Measurements from ENCODE around the gene METTL23. TPM values are rescaled to one million over a fixed set of nuclear protein-coding genes. Genes with fewer than 3 reads are reported as not detected.
"Not testable (repeated sequence)": the region's sequence is repeated elsewhere in the genome, so short reads cannot be mapped to it uniquely, and the experiment has no call there.

METTL23 gene
- total RNA-seq, 1 donor from 2014 or later: 28.2 TPM

DNA sequence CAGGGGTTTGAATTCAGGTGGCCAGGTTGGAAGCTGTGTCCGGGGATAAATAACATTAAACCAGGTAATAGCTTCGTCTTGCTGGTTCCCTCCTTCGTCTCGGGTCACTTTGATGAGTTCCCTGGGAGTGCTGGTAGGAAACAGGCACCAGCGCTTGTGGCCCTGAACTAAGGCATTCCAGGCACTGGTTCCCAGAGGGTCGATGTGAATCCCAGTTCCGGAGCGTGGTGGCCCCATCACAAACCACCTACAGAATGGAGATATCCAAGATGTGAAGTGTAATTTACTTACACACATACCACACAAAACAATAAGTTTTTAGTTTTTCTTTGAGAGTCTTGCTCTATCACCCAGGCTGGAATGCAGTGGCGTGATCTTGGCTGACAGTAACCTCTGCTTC, 2.8 kb upstream of the METTL23 start:
- DNase-seq (ENCODE audit: low spot score, unreplicated experiment): no peak
- TF ChIP-seq, protein P1, sequence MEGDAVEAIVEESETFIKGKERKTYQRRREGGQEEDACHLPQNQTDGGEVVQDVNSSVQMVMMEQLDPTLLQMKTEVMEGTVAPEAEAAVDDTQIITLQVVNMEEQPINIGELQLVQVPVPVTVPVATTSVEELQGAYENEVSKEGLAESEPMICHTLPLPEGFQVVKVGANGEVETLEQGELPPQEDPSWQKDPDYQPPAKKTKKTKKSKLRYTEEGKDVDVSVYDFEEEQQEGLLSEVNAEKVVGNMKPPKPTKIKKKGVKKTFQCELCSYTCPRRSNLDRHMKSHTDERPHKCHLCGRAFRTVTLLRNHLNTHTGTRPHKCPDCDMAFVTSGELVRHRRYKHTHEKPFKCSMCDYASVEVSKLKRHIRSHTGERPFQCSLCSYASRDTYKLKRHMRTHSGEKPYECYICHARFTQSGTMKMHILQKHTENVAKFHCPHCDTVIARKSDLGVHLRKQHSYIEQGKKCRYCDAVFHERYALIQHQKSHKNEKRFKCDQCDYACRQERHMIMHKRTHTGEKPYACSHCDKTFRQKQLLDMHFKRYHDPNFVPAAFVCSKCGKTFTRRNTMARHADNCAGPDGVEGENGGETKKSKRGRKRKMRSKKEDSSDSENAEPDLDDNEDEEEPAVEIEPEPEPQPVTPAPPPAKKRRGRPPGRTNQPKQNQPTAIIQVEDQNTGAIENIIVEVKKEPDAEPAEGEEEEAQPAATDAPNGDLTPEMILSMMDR (IDR thresholded peaks at IDR 0.05; ENCODE audit: unreplicated experiment): no peak
- Mint-ChIP-seq H3K27ac (no peak overlapping the region), H3K4me1 (ENCODE audit: low read depth) (peaks cover 13% of the 10 kb centered on the region), H3K4me3 (ENCODE audit: low read depth) (no peak overlapping the region), H3K36me3 (ENCODE audit: insufficient read depth) (peaks cover 22% of the 10 kb centered on the region), H3K9me3 (ENCODE audit: low read depth) (no peaks in the 10 kb centered on the region), H3K27me3 (no peaks in the 10 kb centered on the region)

DNA sequence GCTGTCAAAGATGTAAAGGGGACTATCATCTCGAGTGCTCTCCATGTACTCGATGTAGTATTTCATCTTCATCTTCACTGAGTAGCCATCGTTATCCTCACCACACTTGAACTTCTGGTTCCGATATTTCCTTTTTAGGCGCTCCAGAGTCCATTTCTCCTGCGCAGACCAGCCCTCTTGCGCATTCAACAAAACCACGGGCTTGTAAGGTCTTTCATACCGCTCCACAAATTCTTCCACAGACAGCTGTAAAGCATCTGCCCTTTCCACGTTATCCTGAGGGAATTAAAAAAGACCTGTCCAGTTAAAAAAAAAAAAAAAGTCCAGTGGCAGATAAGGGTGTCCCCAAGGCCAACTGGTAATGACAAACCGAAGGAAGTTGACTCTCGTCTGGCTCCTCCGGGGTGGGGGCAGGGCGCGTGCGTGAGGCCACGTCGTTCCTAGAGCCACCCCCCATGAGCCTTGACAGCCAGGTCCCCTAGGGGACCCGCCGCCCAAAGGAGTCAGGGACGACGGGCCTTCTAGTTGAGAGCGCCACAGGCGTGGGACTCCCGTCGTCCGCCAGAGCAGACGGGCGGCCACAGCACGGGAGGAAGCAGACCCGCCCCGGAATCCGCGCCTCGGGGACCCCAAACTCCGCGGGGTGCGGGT, 934 bp upstream of the METTL23 start:
- no peaks in the 10 kb centered on the region for H3K27me3 Mint-ChIP-seq
- TF ChIP-seq, protein P1 (IDR thresholded peaks at IDR 0.05; ENCODE audit: unreplicated experiment): no peak
- H3K4me3 Mint-ChIP-seq (ENCODE audit: low read depth): peak overlapping the region; percentile 95
- peak overlapping the region; percentile 97 for H3K27ac Mint-ChIP-seq
- H3K36me3 Mint-ChIP-seq (ENCODE audit: insufficient read depth): peaks cover 18% of the 10 kb centered on the region
- peaks cover 14% of the 10 kb centered on the region for H3K4me1 Mint-ChIP-seq (ENCODE audit: low read depth)
- no peak for DNase-seq (ENCODE audit: low spot score, unreplicated experiment)
- no peaks in the 10 kb centered on the region for H3K9me3 Mint-ChIP-seq (ENCODE audit: low read depth)

DNA sequence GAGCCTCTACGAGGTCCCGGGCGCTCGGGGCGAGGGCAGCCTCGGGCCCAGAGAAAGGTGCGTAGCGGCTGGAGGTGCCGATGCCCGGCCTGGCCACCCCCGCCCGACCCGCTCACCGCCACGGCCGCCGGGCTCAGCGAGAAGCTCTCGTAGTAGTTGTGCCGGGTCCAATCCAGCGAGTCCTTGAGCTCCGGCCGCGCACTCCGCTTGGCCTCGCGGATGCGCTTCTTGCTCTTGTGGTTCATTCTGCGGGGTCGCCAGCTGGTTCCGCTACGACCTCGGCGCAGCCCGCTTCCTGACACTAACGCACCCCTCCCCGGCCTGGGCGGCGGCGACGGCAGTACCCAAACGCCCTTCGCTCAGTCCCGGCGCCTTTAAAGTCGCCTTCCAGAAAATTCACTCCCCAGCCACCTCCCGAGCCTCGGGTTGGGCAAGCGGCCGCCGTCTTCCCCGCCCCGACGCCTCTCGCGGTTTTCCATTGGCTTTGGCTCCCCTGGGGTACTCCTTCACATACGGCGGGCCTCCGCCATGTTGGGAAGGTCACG, 336 bp upstream of the METTL23 start, which contains the start of gene JMJD6:
Gene JMJD6 (minus strand): TSS at position 376 of the 545 bp plus-strand sequence. CDS start 131 bp downstream, at position 245.
- DNase-seq (ENCODE audit: low spot score, unreplicated experiment): peak; percentile 83
- Mint-ChIP-seq H3K36me3 (ENCODE audit: insufficient read depth) (peaks cover 14% of the 10 kb centered on the region), H3K27me3 (no peaks in the 10 kb centered on the region), H3K4me3 (ENCODE audit: low read depth) (peak within 1 kb of the TSS; percentile 95), H3K9me3 (ENCODE audit: low read depth) (no peaks in the 10 kb centered on the region), H3K27ac (peak within 1 kb of the TSS; percentile 98), H3K4me1 (ENCODE audit: low read depth) (peaks cover 14% of the 10 kb centered on the region)
- TF ChIP-seq, protein P1 (IDR thresholded peaks at IDR 0.05; ENCODE audit: unreplicated experiment): no peak

DNA sequence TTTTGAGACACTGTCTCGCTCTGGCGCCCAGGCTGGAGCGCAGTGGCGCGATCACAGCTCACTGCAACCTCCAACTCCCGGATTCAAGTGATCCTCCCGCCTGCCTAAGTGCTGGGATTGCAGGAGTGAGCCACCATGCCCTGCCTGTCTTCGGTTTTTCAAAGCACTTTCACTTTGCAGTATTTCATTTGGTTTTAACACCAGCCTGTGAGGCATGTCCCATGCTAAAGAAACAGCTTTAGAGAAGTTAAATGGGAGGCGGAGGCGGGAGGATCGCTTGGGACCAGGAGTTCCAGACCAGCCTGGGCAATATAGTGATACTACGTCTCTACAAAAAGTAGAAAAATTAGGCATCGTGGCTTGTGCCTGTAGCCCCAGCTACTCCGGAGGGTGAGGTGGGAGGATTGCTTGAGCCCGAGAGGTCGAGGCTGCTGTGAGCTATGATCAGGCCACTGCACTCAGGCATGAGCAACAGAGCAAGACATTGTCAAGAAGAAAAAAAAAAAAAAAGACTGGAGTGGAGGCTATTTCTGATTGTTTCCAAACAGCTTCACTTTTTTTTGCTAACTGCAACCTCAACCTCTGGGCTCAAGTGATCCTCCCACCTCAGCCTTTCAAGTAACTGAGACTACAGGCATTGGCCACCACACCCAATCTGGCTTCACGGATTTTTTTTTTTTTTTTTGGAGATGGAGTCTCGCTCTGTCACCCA, 1.3 kb downstream of the METTL23 start:
- no peaks in the 10 kb centered on the region for H3K9me3 Mint-ChIP-seq (ENCODE audit: low read depth)
- H3K27me3 Mint-ChIP-seq: no peaks in the 10 kb centered on the region
- DNase-seq (ENCODE audit: low spot score, unreplicated experiment): no peak
- peaks cover 14% of the 10 kb centered on the region for H3K4me1 Mint-ChIP-seq (ENCODE audit: low read depth)
- peaks cover 5% of the 10 kb centered on the region for H3K36me3 Mint-ChIP-seq (ENCODE audit: insufficient read depth)
- H3K27ac Mint-ChIP-seq: peak overlapping the region; percentile 98
- TF ChIP-seq, protein P1 (IDR thresholded peaks at IDR 0.05; ENCODE audit: unreplicated experiment): no peak
- peak overlapping the region; percentile 95 for H3K4me3 Mint-ChIP-seq (ENCODE audit: low read depth)

DNA sequence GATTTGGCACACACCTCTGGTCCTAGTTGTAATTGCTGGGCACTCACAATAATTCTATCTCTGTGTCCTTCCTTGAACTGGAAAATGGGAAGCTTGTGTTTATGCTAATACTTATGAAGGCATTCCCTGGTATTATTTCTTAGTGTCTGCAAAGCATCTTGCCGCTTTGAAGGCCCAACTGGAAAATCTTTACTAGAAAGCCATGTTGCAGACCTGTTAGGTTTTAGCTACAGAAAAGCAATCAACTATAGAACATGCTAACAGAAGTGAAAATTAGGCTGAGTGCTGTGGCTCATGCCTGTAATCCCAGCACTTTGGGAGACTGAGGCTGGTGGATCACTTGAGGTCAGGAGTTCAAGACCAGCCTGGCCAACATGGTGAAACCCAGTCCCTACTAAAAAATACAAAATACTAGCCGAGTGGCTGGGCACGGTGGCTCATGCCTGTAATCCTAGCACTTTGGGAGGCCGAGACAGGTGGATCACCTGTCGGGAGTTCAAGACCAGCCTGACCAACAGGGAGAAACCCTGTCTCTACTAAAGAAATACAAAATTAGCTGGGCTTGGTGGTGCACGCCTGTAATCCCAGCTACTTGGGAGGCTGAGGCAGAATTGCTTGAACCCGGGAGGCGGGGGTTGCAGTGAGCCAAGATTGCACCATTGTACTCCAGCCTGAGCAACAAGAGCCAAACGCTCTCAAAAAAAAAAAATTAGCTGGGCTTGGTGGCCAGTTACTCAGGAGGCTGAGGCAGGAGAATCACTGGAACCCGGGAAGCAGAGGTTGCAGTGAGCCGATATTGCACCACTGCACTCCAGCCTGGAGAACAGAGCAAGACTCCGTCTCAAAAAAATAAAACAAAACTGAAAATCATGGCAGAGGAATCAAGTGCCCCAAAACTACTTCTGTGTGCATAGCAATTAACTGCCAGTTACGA, 5.4 kb downstream of the METTL23 start:
- not testable (repeated sequence) for DNase-seq (ENCODE audit: low spot score, unreplicated experiment); H3K4me3 Mint-ChIP-seq (ENCODE audit: low read depth); H3K9me3 Mint-ChIP-seq (ENCODE audit: low read depth); H3K27ac Mint-ChIP-seq; H3K27me3 Mint-ChIP-seq
- Mint-ChIP-seq H3K36me3 (ENCODE audit: insufficient read depth) (peaks cover 27% of the 10 kb centered on the region), H3K4me1 (ENCODE audit: low read depth) (peaks cover 32% of the 10 kb centered on the region)

All from progenitor cell of endocrine pancreas (in vitro differentiated cells).